SH-SY5Y (cell line): ENCODE results near the gene PAX5.

ENCODE experiments used
- GATA2 ChIP-seq: IDR thresholded peaks from 2 replicates; pipeline ENCODE4 v1.6.1; 2011; ENCODE audit warnings: mild to moderate bottlenecking, low read depth, low read length
- GATA3 ChIP-seq: IDR thresholded peaks from 2 replicates; pipeline ENCODE4 v1.6.1; 2011; ENCODE audit warnings: low read depth, mild to moderate bottlenecking, low read length, moderate library complexity

GRCh38 chr9:36937346-36937745, 96.7 kb downstream of the PAX5 start:
- no peak for TF ChIP-seq GATA2
- no peak for TF ChIP-seq GATA3
